Peyer's patch (tissue), 4 donors: ENCODE data around the gene ACBD6. TPM values are rescaled to one million over a fixed set of nuclear protein-coding genes. Genes with fewer than 3 reads are reported as not detected.

Source experiments
- DNase-seq, 3 donors: peaks; one replicate each; pipeline ENCODE4 v3.0.0-alpha.2; 2017 to 2019
- H3K27ac ChIP-seq, 4 donors: fragments of 200-600 bp; sonication (generic); one replicate each; pipeline ENCODE4 v1.5.1; 2016 to 2019
- H3K27me3 ChIP-seq, 2 donors: fragments of 200-600 bp; sonication (generic); one replicate each; pipeline ENCODE4 v1.5.1; 2019
- H3K36me3 ChIP-seq, 3 donors: fragments of 200-600 bp; sonication (generic); one replicate each; pipeline ENCODE4 v1.5.1; 2016 to 2019
- H3K4me1 ChIP-seq, 4 donors: fragments of 200-600 bp; sonication (generic); one replicate each; pipeline ENCODE4 v1.5.1; 2016 to 2019
- H3K4me3 ChIP-seq, 4 donors: fragments of 200-600 bp; sonication (generic); 1 replicate in 3 of 4; 2 replicates in 1 of 4; pipeline ENCODE4 v1.5.1; 2016 to 2019; ENCODE audit warnings: mild to moderate bottlenecking in 1 of 4
- H3K9me3 ChIP-seq, 4 donors: fragments of 200-600 bp; sonication (generic); one replicate each; pipeline ENCODE4 v1.5.1; 2016 to 2019; ENCODE audit warnings: mild to moderate bottlenecking in 1 of 4
- POLR2A ChIP-seq, 2 donors: fragments of 450-650 bp; IDR thresholded peaks; one replicate each; pipeline ENCODE4 v1.5.1; 2017; ENCODE audit warnings: antibody characterized with exemption in 2 of 2, mild to moderate bottlenecking in 2 of 2, moderate library complexity in 2 of 2
- total RNA-seq, 4 donors: library from RNA; depleted of rRNA; stranded (reverse); fragments of >200 nt; gene quantifications; one replicate each; pipeline ENCODE4 v1.1.0, GENCODE V29; 2016
- TF ChIP-seq, protein P1 (sequence below), 6 experiments: fragments of 450-650 bp in 4 of 6; fragments of 200-600 bp in 2 of 6; sonication (generic) in 1 of 6; IDR thresholded peaks; one replicate each; pipeline ENCODE4 v1.5.1; 2017 to 2019; ENCODE audit warnings: antibody characterized with exemption in 6 of 6, mild to moderate bottlenecking in 3 of 6, moderate library complexity in 1 of 6

The ACBD6 gene
- total RNA-seq, 4 donors from 2014 or later: 32.2 to 56.1 (median 32.7) TPM

DNA sequence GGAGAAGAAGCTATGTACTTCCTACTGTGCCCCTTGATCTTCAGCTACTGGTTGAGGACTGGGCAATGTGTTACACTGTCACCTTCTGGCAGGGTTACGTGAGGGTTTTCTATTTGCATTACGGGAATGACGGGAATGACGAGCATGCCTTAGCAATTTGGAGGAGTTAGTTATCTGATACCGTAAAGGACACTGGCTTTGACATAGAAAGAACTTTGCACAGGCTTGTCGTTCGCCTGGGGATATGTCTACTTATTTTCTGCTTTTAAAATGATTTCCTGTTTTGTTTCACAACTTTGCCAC lies 19.8 kb upstream of the ACBD6 start:
- Histone ChIP-seq H3K27me3 (no peaks in the 10 kb centered on the region), H3K9me3 (no peaks in the 10 kb centered on the region), H3K4me1 (no peaks in the 10 kb centered on the region), H3K36me3 (no peaks in the 10 kb centered on the region), H3K27ac (no peak overlapping the region), H3K4me3 (no peak overlapping the region)
- no peak for DNase-seq
- no peak for TF ChIP-seq POLR2A (IDR thresholded peaks at IDR 0.05)
- TF ChIP-seq, protein P1, sequence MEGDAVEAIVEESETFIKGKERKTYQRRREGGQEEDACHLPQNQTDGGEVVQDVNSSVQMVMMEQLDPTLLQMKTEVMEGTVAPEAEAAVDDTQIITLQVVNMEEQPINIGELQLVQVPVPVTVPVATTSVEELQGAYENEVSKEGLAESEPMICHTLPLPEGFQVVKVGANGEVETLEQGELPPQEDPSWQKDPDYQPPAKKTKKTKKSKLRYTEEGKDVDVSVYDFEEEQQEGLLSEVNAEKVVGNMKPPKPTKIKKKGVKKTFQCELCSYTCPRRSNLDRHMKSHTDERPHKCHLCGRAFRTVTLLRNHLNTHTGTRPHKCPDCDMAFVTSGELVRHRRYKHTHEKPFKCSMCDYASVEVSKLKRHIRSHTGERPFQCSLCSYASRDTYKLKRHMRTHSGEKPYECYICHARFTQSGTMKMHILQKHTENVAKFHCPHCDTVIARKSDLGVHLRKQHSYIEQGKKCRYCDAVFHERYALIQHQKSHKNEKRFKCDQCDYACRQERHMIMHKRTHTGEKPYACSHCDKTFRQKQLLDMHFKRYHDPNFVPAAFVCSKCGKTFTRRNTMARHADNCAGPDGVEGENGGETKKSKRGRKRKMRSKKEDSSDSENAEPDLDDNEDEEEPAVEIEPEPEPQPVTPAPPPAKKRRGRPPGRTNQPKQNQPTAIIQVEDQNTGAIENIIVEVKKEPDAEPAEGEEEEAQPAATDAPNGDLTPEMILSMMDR (IDR thresholded peaks at IDR 0.05): no peak

GRCh38 chr1:180521474-180522212 lies 19.3 kb upstream of the ACBD6 start:
- no peaks in the 10 kb centered on the region for H3K4me1 ChIP-seq
- DNase-seq: no peak
- no peaks in the 10 kb centered on the region for H3K27me3 ChIP-seq
- no peak overlapping the region for H3K4me3 ChIP-seq
- H3K36me3 ChIP-seq: no peaks in the 10 kb centered on the region
- TF ChIP-seq, protein P1 (IDR thresholded peaks at IDR 0.05): no peak
- no peak for TF ChIP-seq POLR2A (IDR thresholded peaks at IDR 0.05)
- H3K27ac ChIP-seq: no peak overlapping the region
- H3K9me3 ChIP-seq: no peaks in the 10 kb centered on the region

DNA sequence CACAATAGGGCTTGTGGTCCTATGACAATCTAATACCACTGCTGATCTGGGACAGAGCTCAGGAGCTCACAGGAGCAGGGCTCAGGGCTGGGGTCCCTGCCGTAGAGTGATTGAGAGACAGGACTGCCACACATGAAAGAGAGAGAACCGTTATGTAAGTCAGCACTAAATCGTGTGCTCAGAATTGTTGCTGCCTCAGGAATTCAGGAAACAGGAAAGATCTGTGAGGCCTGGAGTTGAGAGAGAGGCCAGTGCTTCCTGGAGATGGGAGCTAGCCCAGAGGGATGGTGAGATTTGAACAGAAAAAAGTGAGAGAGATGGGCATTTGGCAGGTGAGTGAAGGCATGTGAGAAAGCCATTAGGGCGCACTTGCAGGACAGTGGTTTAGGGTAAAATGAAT lies 17.5 kb upstream of the ACBD6 start:
- Histone ChIP-seq H3K36me3 (no peaks in the 10 kb centered on the region), H3K27ac (no peak overlapping the region), H3K9me3 (no peaks in the 10 kb centered on the region), H3K4me1 (no peaks in the 10 kb centered on the region), H3K4me3 (no peak overlapping the region), H3K27me3 (no peaks in the 10 kb centered on the region)
- no peak for TF ChIP-seq POLR2A (IDR thresholded peaks at IDR 0.05)
- TF ChIP-seq, protein P1 (IDR thresholded peaks at IDR 0.05): no peak
- DNase-seq: no peak

DNA sequence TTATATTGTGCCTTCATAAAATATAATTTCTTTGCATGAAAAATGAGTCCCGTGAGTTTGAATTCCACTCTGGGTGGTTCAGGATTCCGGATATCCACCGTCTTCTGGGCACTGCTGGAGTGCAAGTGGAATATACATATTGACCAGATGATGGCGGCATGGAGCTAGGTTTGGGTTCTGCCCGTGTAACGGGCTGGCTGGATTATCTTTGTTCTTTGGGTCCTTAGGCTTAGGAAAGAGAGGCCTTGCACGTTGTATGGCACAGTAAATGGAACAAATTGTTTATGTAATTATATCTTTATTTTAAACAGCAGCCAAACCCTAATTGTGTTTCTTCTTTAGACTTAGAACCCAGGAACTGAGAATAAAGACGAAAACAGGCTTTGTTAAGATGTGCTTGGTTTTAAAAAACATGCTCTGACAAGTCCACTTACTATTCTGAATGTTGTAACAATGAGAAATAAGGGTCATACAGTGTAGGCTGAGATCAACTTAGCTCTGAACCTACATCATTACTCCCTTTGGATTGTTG lies 13.5 kb upstream of the ACBD6 start:
- H3K4me3 ChIP-seq: no peak overlapping the region
- H3K4me1 ChIP-seq: no peaks in the 10 kb centered on the region
- DNase-seq: peak in 2 of 3 donors; percentile 52 to 77
- no peaks in the 10 kb centered on the region for H3K27me3 ChIP-seq
- no peaks in the 10 kb centered on the region for H3K9me3 ChIP-seq
- no peaks in the 10 kb centered on the region for H3K36me3 ChIP-seq
- TF ChIP-seq, protein P1 (IDR thresholded peaks at IDR 0.05): peak; percentile 49 to 87 (median 78)
- no peak for TF ChIP-seq POLR2A (IDR thresholded peaks at IDR 0.05)
- no peak overlapping the region for H3K27ac ChIP-seq

- Histone ChIP-seq H3K4me1 (no peaks in the 10 kb centered on the region), H3K9me3 (no peaks in the 10 kb centered on the region), H3K36me3 (no peaks in the 10 kb centered on the region), H3K4me3 (no peak overlapping the region), H3K27ac (no peak overlapping the region), H3K27me3 (no peaks in the 10 kb centered on the region)
- TF ChIP-seq, protein P1 (IDR thresholded peaks at IDR 0.05): no peak
- no peak for TF ChIP-seq POLR2A (IDR thresholded peaks at IDR 0.05)
- no peak for DNase-seq
Observed at GRCh38 chr1:180515364-180515763, 13.0 kb upstream of the ACBD6 start.
